HepG2 (cell line): ENCODE results near the gene DISP1. TPM values are rescaled to one million over a fixed set of nuclear protein-coding genes. Genes with fewer than 3 reads are reported as not detected.

Experiments
- ATAC-seq: fragments of 200-7000 bp; cut with Tn5 transposase; 3 replicates; pipeline ENCODE4 v1.9.1; 2020; ENCODE audit warnings: mild to moderate bottlenecking, moderate library complexity
- BruUV-seq: library from RNA; stranded (reverse); fragments of 400-500 nt; replicated peaks from 2 replicates; lab custom pipeline; 2021; lab: Mats Ljungman, UMichigan
- CTCF ChIA-PET: fragments of 300-600 bp; formaldehyde crosslinking; extraction: SDS; loops from one replicate; lab custom pipeline; 2021; ENCODE audit warnings: low total read pairs, inconsistent platforms, low intra/inter-chr PET ratio; lab: Yijun Ruan, JAX
- POLR2A ChIA-PET: fragments of 350-600 bp; sonication (Branson Sonifier 250); formaldehyde crosslinking; loops from one replicate; lab custom pipeline; 2020; ENCODE audit warnings: antibody characterized with exemption, inconsistent platforms; lab: Yijun Ruan, JAX
- DNase-seq: peaks from one replicate; pipeline ENCODE4 v3.0.0-alpha.2; 2015; ENCODE audit warnings: low spot score
- FAIRE-seq: peaks from 3 replicates; lab custom pipeline; 2011; peaks lifted over from hg19 to GRCh38; lab: Jason Lieb, UNC
- H2AFZ ChIP-seq: one replicate; pipeline ENCODE4 v1.6.1; 2011; ENCODE audit warnings: low read length, inconsistent platforms
- H3K27ac ChIP-seq: fragments of 300-600 bp; 3 replicates; pipeline ENCODE4 v1.8.0; 2011; ENCODE audit warnings: mixed run types, mild to moderate bottlenecking, mixed read lengths, low read length, inconsistent platforms; ENCODE audit not compliant: insufficient read depth; ENCODE audit errors: extremely low read length
- H3K27me3 ChIP-seq, 2 experiments: fragments of 200-600 bp in 1 of 2; 2 replicates in 1 of 2; 3 replicates in 1 of 2; pipeline versions ENCODE4 v1.6.0 to v1.8.0; 2011; ENCODE audit warnings: low read length in 2 of 2, mild to moderate bottlenecking in 2 of 2, moderate library complexity in 2 of 2, inconsistent platforms in 1 of 2; ENCODE audit not compliant: insufficient read depth in 2 of 2, control insufficient read depth in 1 of 2
- H3K36me3 ChIP-seq, 2 experiments: fragments of 200-600 bp in 1 of 2; replicated peaks in 1 of 2; 2 replicates in 1 of 2; 3 replicates in 1 of 2; pipeline versions ENCODE4 v1.5.1 to v1.8.0; 2011; ENCODE audit warnings: low read length in 2 of 2, inconsistent platforms in 1 of 2; ENCODE audit not compliant: insufficient read depth in 2 of 2, control insufficient read depth in 1 of 2
- H3K4me1 ChIP-seq: 2 replicates; pipeline ENCODE4 v1.5.1; 2012; ENCODE audit warnings: low read length, inconsistent platforms; ENCODE audit not compliant: insufficient read depth
- H3K4me2 ChIP-seq: 2 replicates; pipeline ENCODE4 v1.6.0; 2011; ENCODE audit warnings: low read depth, low read length, inconsistent platforms
- H3K4me3 ChIP-seq, 3 experiments: fragments of 200-600 bp in 1 of 3; sonication (generic), shearing (Covaris generic) in 1 of 3; replicated peaks in 1 of 3; 2 replicates each; pipeline ENCODE4 v1.5.1; 2011 to 2016; ENCODE audit warnings: low read length in 3 of 3, inconsistent platforms in 2 of 3, low read depth in 2 of 3, mild to moderate bottlenecking in 2 of 3, control low read depth in 1 of 3, mixed read lengths in 1 of 3; ENCODE audit not compliant: insufficient read depth in 1 of 3
- H3K79me2 ChIP-seq: one replicate; pipeline ENCODE4 v1.6.1; 2011; ENCODE audit warnings: low read length, inconsistent platforms; ENCODE audit not compliant: insufficient read depth
- H3K9ac ChIP-seq: 2 replicates; pipeline ENCODE4 v1.6.0; 2011; ENCODE audit warnings: mild to moderate bottlenecking, low read depth, low read length, inconsistent platforms; ENCODE audit not compliant: insufficient read depth
- H3K9me3 ChIP-seq: 2 replicates; pipeline ENCODE4 v1.5.1; 2012; ENCODE audit warnings: mild to moderate bottlenecking, low read length
- H4K20me1 ChIP-seq: 2 replicates; pipeline ENCODE4 v1.6.0; 2011; ENCODE audit warnings: inconsistent platforms, mild to moderate bottlenecking, low read length, moderate library complexity; ENCODE audit not compliant: insufficient read depth
- FOSL2 ChIP-seq: sonication (generic); formaldehyde crosslinking; IDR thresholded peaks from 2 replicates; pipeline ENCODE4 v1.4.0; 2020; ENCODE audit warnings: missing genetic modification reagents
- MIER2 ChIP-seq: IDR thresholded peaks from 2 replicates; pipeline ENCODE4 v1.6.1; 2016; ENCODE audit warnings: missing biosample characterization, missing genetic modification reagents
- TFE3 ChIP-seq: IDR thresholded peaks from 2 replicates; pipeline ENCODE4 v1.6.1; 2016
- ZNF616 ChIP-seq: sonication (generic); formaldehyde crosslinking; IDR thresholded peaks from 2 replicates; pipeline ENCODE4 v1.5.0; 2020; ENCODE audit warnings: low read depth, mild to moderate bottlenecking, missing genetic modification reagents
- WGBS: methylation state at CpG from one replicate; pipeline ENCODE4 v1.1.6; 2017; ENCODE audit warnings: low lambda C conversion rate; 5-methylcytosine and 5-hydroxymethylcytosine counted together
- in situ Hi-C: cut with HindIII; loops from 2 replicates; pipeline ENCODE4 v1.10.0; 2017; ENCODE audit warnings: low pct_unique_long_range_greater_than_20kb; ENCODE audit not compliant: extremely low pct_ligation_motif_present
- intact Hi-C: fragments of 100-400 bp; cut with micrococcal nuclease; formaldehyde crosslinking; loops from one replicate; pipeline ENCODE4 v1.10.0; 2022; ENCODE audit not compliant: unreplicated experiment
- polyA plus RNA-seq, 8 experiments: library from polyadenylated mRNA; depleted of rRNA in 3 of 8; stranded (reverse) in 7 of 8; unstranded in 1 of 8; fragments of >200 nt; fragmentation: Illumina TruSeq in 4 of 8; extraction: Trizol in 4 of 8; gene quantifications; 2 replicates each; pipeline versions ENCODE4 v1.2.1 to v1.2.3, GENCODE V29; 2011 to 2016; ENCODE audit warnings: low read depth in 4 of 8, missing spikeins in 1 of 8, mixed read lengths in 1 of 8; ENCODE audit not compliant: insufficient read depth in 1 of 8
- total RNA-seq, 5 experiments: library from RNA; depleted of rRNA; stranded (reverse); fragments of >200 nt; fragmentation: Illumina TruSeq; extraction: Trizol; gene quantifications; 2 replicates each; pipeline ENCODE4 v1.2.3, GENCODE V29; 2016; ENCODE audit warnings: low read depth in 1 of 5

The DISP1 gene
- total and polyA plus RNA-seq, 2 of the 13 experiments (the other 11 are each of a cell fraction or from before 2014, with no cell fraction given), result 1.9 to 2.0 TPM

- Histone ChIP-seq H3K27me3 (no peaks in the 10 kb centered on the region; a peak in 1 of 5 replicates), H4K20me1 (no peaks in the 10 kb centered on the region), H3K9ac (no peak overlapping the region), H3K4me2 (no peak overlapping the region), H3K27ac (no peak overlapping the region), H3K4me3 (no peak overlapping the region)
- ATAC-seq (no peak), DNase-seq (no peak)
- intact Hi-C loops, result no loop called here
- POLR2A ChIA-PET, result no interaction called here
- 100% methylated on average over 1 of the region's 1 CpG for WGBS
- in situ Hi-C loops, result no loop called here
- no peak for TF ChIP-seq ZNF616
- TF ChIP-seq FOSL2 (CRISPR knock-in tag), result peak; percentile 30; the same call in 1 of the 2 replicates
- TF ChIP-seq, all 625 proteins: peak for 1
- H3K79me2 ChIP-seq, result peaks cover 23% of the 10 kb centered on the region
- H3K36me3 ChIP-seq, result no peaks in the 10 kb centered on the region
- H2AFZ ChIP-seq, result no peak overlapping the region
- FAIRE-seq, result no peak
- CTCF ChIA-PET, result no interaction called here
- H3K9me3 ChIP-seq, result no peaks in the 10 kb centered on the region
- no TSS peak for BruUV-seq
- peaks cover 42% of the 10 kb centered on the region for H3K4me1 ChIP-seq
These were observed 2.7 kb downstream of the DISP1 start for GRCh38 chr1:222817529-222817928.

- no peak for ATAC-seq
- no TSS peak for BruUV-seq
- Histone ChIP-seq H3K27ac (no peak overlapping the region), H3K4me1 (peaks cover 35% of the 10 kb centered on the region), H3K27me3 (no peaks in the 10 kb centered on the region; a peak in 1 of 5 replicates), H2AFZ (no peak overlapping the region), H3K79me2 (peaks cover 27% of the 10 kb centered on the region), H3K4me2 (no peak overlapping the region), H3K36me3 (no peaks in the 10 kb centered on the region), H3K4me3 (no peak overlapping the region), H3K9me3 (no peaks in the 10 kb centered on the region), H3K9ac (no peak overlapping the region), H4K20me1 (no peaks in the 10 kb centered on the region)
- in situ Hi-C loops (no loop called here), intact Hi-C loops (no loop called here)
- TF ChIP-seq TFE3, result no peak
- no peak for TF ChIP-seq MIER2
- 100% methylated on average over 1 of the region's 1 CpG for WGBS
- POLR2A ChIA-PET, result no interaction called here
- CTCF ChIA-PET, result no interaction called here
- DNase-seq, result no peak
- FAIRE-seq, result no peak
These were observed 3.3 kb downstream of the DISP1 start for GRCh38 chr1:222818171-222818570.
